HCT116 (cell line): Measurements from ENCODE around the gene CACNA1F. TPM values are rescaled to one million over a fixed set of nuclear protein-coding genes. Genes with fewer than 3 reads are reported as not detected.

ENCODE experiments used
- ATAC-seq: fragments of 200-7000 bp; cut with Tn5 transposase; 2 replicates; pipeline ENCODE4 v1.9.1; 2020; ENCODE audit warnings: mild to moderate bottlenecking, moderate library complexity
- BruUV-seq: library from RNA; stranded (reverse); fragments of 400-500 nt; replicated peaks from 2 replicates; lab custom pipeline; 2021; lab: Mats Ljungman, UMichigan
- CTCF ChIA-PET: fragments of 300-600 bp; sonication (Branson Sonifier 250); formaldehyde crosslinking; loops from one replicate; lab custom pipeline; 2021; ENCODE audit warnings: antibody characterized with exemption; lab: Charles Lee
- POLR2A ChIA-PET: fragments of 300-600, 350-600 bp; sonication (Branson Sonifier 250); formaldehyde crosslinking; loops from one replicate; lab custom pipeline; 2021; ENCODE audit warnings: antibody characterized with exemption; lab: Charles Lee
- RAD21 ChIA-PET, 2 experiments: fragments of 300-600 bp; sonication (Branson Sonifier 250); formaldehyde crosslinking; loops; one replicate each; lab custom pipeline; 2023; ENCODE audit warnings: low total read pairs in 2 of 2; ENCODE audit not compliant: uncharacterized antibody in 2 of 2, unreplicated experiment in 2 of 2, low non-redundant PET in 1 of 2; lab: Charles Lee
- DNase-seq: peaks from one replicate; pipeline ENCODE4 v3.0.0-alpha.2; 2010; ENCODE audit warnings: low read depth, low spot score
- H2AFZ ChIP-seq: fragments of 200-600 bp; shearing (Covaris generic), sonication (generic); 2 replicates; pipeline ENCODE4 v1.6.1; 2017; ENCODE audit warnings: low read depth, mixed run types, mixed read lengths, antibody characterized with exemption, low read length; ENCODE audit not compliant: poor library complexity, severe bottlenecking
- H3K27ac ChIP-seq: 2 replicates; pipeline ENCODE4 v1.5.1; 2012; ENCODE audit warnings: low read depth, low read length
- H3K27me3 ChIP-seq: fragments of 200-600 bp; sonication (generic); 2 replicates; pipeline ENCODE4 v1.6.1; 2016; ENCODE audit warnings: mixed run types, low read length, mixed read lengths; ENCODE audit not compliant: insufficient read depth
- H3K36me3 ChIP-seq, 2 experiments: fragments of 200-500 bp in 1 of 2; fragments of 200-600 bp in 1 of 2; sonication (Bioruptor generic) in 1 of 2; sonication (generic) in 1 of 2; 2 replicates each; pipeline versions ENCODE4 v1.5.1 to v1.6.1; 2014 to 2016; ENCODE audit warnings: low read length in 2 of 2, inconsistent platforms in 1 of 2, mixed read lengths in 1 of 2, mixed run types in 1 of 2; ENCODE audit not compliant: insufficient read depth in 2 of 2, control insufficient read depth in 1 of 2
- H3K4me1 ChIP-seq, 2 experiments: fragments of 200-600 bp in 1 of 2; sonication (generic) in 1 of 2; 2 replicates each; pipeline versions ENCODE4 v1.5.1 to v1.6.1; 2012 to 2017; ENCODE audit warnings: low read length in 2 of 2, inconsistent platforms in 1 of 2, mild to moderate bottlenecking in 1 of 2, mixed read lengths in 1 of 2, mixed run types in 1 of 2, moderate library complexity in 1 of 2; ENCODE audit not compliant: insufficient read depth in 2 of 2, control insufficient read depth in 1 of 2
- H3K4me2 ChIP-seq: fragments of 200-600 bp; sonication (generic); 2 replicates; pipeline ENCODE4 v1.6.1; 2017; ENCODE audit warnings: mixed run types, low read length, mixed read lengths
- H3K4me3 ChIP-seq, 2 experiments: fragments of 200-600 bp in 1 of 2; sonication (generic) in 1 of 2; replicated peaks in 1 of 2; 2 replicates each; pipeline ENCODE4 v1.5.1; 2011 to 2016; ENCODE audit warnings: low read length in 2 of 2, control low read depth in 1 of 2, low read depth in 1 of 2, mild to moderate bottlenecking in 1 of 2, mixed read lengths in 1 of 2, mixed run types in 1 of 2
- H3K79me2 ChIP-seq: fragments of 200-600 bp; sonication (generic); 2 replicates; pipeline ENCODE4 v1.6.1; 2017; ENCODE audit warnings: mild to moderate bottlenecking, mixed run types, low read length, moderate library complexity, mixed read lengths; ENCODE audit not compliant: insufficient read depth
- H3K9ac ChIP-seq: fragments of 200-600 bp; sonication (generic); 2 replicates; pipeline ENCODE4 v1.6.1; 2016; ENCODE audit warnings: low read length, mixed read lengths
- H3K9me2 ChIP-seq: fragments of 200-600 bp; sonication (generic), shearing (Covaris generic); 2 replicates; pipeline ENCODE4 v1.6.1; 2017; ENCODE audit warnings: mixed run types, mild to moderate bottlenecking, moderate library complexity; ENCODE audit not compliant: insufficient read depth
- H3K9me3 ChIP-seq, 2 experiments: fragments of 200-500 bp in 1 of 2; fragments of 200-600 bp in 1 of 2; sonication (Bioruptor generic) in 1 of 2; sonication (generic) in 1 of 2; 2 replicates each; pipeline ENCODE4 v1.6.1; 2014 to 2017; ENCODE audit warnings: low read length in 2 of 2, mixed read lengths in 2 of 2, inconsistent platforms in 1 of 2, low read depth in 1 of 2, mild to moderate bottlenecking in 1 of 2, mixed run types in 1 of 2, moderate library complexity in 1 of 2; ENCODE audit not compliant: control insufficient read depth in 1 of 2, insufficient read depth in 1 of 2
- H4K20me1 ChIP-seq: fragments of 200-600 bp; sonication (generic), shearing (Covaris generic); 2 replicates; pipeline ENCODE4 v1.6.1; 2017; ENCODE audit warnings: mixed run types, mild to moderate bottlenecking, moderate library complexity; ENCODE audit not compliant: insufficient read depth
- CBX3 ChIP-seq: IDR thresholded peaks from 2 replicates; pipeline ENCODE4 v1.6.1; 2012; ENCODE audit warnings: low read depth
- JUND ChIP-seq: IDR thresholded peaks from 2 replicates; pipeline ENCODE4 v1.6.1; 2012
- RAD21 ChIP-seq: IDR thresholded peaks from 2 replicates; pipeline ENCODE4 v1.6.1; 2012; ENCODE audit warnings: low read depth, mild to moderate bottlenecking
- SIN3A ChIP-seq: IDR thresholded peaks from 2 replicates; pipeline ENCODE4 v1.6.1; 2012; ENCODE audit warnings: low read depth
- YY1 ChIP-seq: IDR thresholded peaks from 2 replicates; pipeline ENCODE4 v1.6.1; 2011; ENCODE audit warnings: low read length, low read depth, moderate library complexity, mild to moderate bottlenecking; ENCODE audit not compliant: insufficient replicate concordance; ENCODE audit errors: extremely low read depth
- ZFX ChIP-seq: fragments of 450-650 bp; IDR thresholded peaks from 2 replicates; pipeline ENCODE4 v1.6.1; 2017
- intact Hi-C: fragments of 100-400 bp; cut with micrococcal nuclease; formaldehyde crosslinking; loops from 2 replicates; pipeline ENCODE4 v1.10.0; 2022
- total RNA-seq: library from RNA; stranded (reverse); gene quantifications from one replicate; pipeline ENCODE4 v1.2.1, GENCODE V29; 2021; ENCODE audit not compliant: unreplicated experiment

The CACNA1F gene
- total RNA-seq, 1 experiment from 2014 or later = not detected

DNA sequence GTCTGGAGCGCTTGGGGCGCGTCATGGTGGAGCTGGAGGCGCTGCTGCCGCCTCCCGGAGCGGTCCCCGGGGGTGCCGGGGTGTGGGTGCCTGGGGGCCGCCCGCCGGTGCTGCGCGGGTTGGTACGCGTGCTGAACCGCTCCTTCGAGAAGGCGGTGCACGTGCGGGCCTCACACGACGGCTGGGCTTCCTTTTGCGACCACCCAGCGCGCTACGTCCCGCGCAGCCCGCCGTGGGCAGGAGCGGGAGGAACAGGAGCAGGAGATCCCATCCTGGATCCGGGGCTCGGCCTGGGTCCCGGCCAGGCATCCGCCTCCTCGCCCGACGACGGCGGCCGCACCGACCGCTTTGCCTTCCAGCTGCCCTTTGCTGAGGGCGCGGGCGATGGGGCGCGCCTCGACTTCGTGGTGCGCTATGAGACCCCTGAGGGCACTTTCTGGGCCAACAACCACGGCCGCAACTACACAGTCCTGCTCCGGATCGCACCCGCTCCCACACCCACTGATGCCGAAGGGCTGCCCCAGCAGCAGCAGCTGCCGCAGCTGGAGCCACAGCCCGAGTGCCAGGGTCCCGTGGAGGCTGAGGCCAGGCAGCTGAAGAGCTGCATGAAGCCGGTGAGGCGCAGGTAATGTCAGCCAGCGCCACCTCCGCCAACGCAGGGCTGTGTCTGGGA is 37.2 kb upstream of the CACNA1F start:
- intact Hi-C loops = no loop called here
- TF ChIP-seq SIN3A = no peak
- no peak for TF ChIP-seq CBX3
- no peak for TF ChIP-seq JUND
- TF ChIP-seq ZFX = 0 out of 2 replicates have a peak, but pooled peaks have one; percentile 9
- no peak for TF ChIP-seq RAD21
- Histone ChIP-seq H3K79me2 (peaks cover 3% of the 10 kb centered on the region; the same call in 1 of the 2 replicates), H3K36me3 (no peaks in the 10 kb centered on the region), H3K9ac (peak overlapping the region; percentile 68), H3K4me1 (peaks cover 8 to 24% of the 10 kb centered on the region in 2 experiments), H2AFZ (no peak overlapping the region), H3K9me3 (no peaks in the 10 kb centered on the region), H3K4me3 (peak overlapping the region; percentile 47 to 66), H3K4me2 (peak overlapping the region; percentile 79), H3K9me2 (no peaks in the 10 kb centered on the region), H3K27ac (peak overlapping the region; percentile 74), H3K27me3 (no peaks in the 10 kb centered on the region), H4K20me1 (no peaks in the 10 kb centered on the region)
- no TSS peak for BruUV-seq
- RAD21 ChIA-PET = no interaction called here
- ATAC-seq (no peak), DNase-seq (no peak)
- POLR2A ChIA-PET = no interaction called here
- CTCF ChIA-PET = no interaction called here

DNA sequence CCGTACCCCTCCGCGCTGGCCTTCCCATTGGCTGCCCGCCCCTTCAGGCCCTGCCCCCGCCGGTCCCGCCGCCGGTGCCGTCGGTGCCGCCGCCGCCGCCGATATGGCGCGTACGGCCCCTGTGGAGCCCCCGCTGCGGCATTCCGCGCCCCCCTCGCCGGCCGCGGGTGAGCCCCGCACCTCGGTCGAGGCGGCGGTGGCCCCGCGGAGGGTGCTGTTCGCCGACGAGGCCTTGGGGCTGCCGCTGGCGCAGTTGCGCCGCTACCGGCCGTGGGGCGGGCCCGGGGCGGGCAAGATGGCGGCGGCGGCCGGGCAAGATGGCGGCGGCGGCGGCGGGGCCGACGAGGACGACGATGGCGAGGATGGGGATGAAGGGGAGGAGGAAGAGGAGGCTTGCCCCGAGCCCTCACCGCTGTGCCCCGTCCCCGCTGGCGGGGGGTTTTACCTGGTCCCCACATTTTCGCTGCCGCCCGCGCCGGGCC is 36.7 kb upstream of the CACNA1F start, which contains the start of gene PPP1R3F:
Gene PPP1R3F, plus strand, starts transcription at position 27 of the 482 bp plus-strand sequence. Its CDS starts 77 bp downstream, at position 104.
- DNase-seq (no peak), ATAC-seq (peak; percentile 12)
- CTCF ChIA-PET = interaction anchor here (1.0 kb wide), 1 partner anchor 22 kb away, joined by 4 read pairs; no protein-coding TSS in a partner anchor
- intact Hi-C loops = loop anchor here (2.0 kb wide), 1 partner anchor 79 kb away; no protein-coding TSS in a partner anchor
- TF ChIP-seq YY1 (peak; percentile 55), RAD21 (no peak), ZFX (peak; percentile 38; the same call in 1 of the 2 replicates)
- Histone ChIP-seq H3K79me2 (peaks cover 3% of the 10 kb centered on the region; the same call in 1 of the 2 replicates), H3K4me3 (peak within 1 kb of the TSS; percentile 61 to 66), H3K9me2 (no peaks in the 10 kb centered on the region), H3K4me1 (peaks cover 8 to 24% of the 10 kb centered on the region in 2 experiments), H4K20me1 (no peaks in the 10 kb centered on the region), H3K4me2 (peak within 1 kb of the TSS; percentile 79), H3K36me3 (no peaks in the 10 kb centered on the region), H2AFZ (no peak within 1 kb of the TSS), H3K27me3 (no peaks in the 10 kb centered on the region), H3K27ac (peak within 1 kb of the TSS; percentile 74), H3K9ac (peak within 1 kb of the TSS; percentile 68), H3K9me3 (no peaks in the 10 kb centered on the region)
- BruUV-seq = no TSS peak
- RAD21 ChIA-PET = no interaction called here
- POLR2A ChIA-PET = interaction anchor here (1.0 kb wide), 2 partner anchors 79 to 85 kb away, joined by 4 to 12 read pairs; no protein-coding TSS in a partner anchor
